CD14-positive monocyte (primary cell): ENCODE data around the gene ZNF792. TPM values are rescaled to one million over a fixed set of nuclear protein-coding genes. Genes with fewer than 3 reads are reported as not detected.
A peak's percentile ranks its signal among the peaks of the same experiment; 100 is the strongest.

Experiments
- DNase-seq, 3 donors: peaks; one replicate each; pipeline ENCODE4 v3.0.0-alpha.2; 2011 to 2022
- H2AFZ ChIP-seq: 2 replicates; pipeline ENCODE4 v1.6.0; 2012; ENCODE audit warnings: mild to moderate bottlenecking, low read depth, low read length, inconsistent platforms; ENCODE audit not compliant: insufficient read depth, poor library complexity, severe bottlenecking
- H3K27ac ChIP-seq, 2 donors: 1 replicate in 1 of 2; 2 replicates in 1 of 2; pipeline ENCODE4 v1.5.1; 2012 to 2013; ENCODE audit warnings: low read length in 2 of 2, control low read depth in 1 of 2, inconsistent platforms in 1 of 2, low read depth in 1 of 2, mild to moderate bottlenecking in 1 of 2
- H3K27me3 ChIP-seq, 2 donors: one replicate each; pipeline versions ENCODE4 v1.6.0 to v1.6.1; 2011 to 2013; ENCODE audit warnings: low read length in 2 of 2; ENCODE audit not compliant: control insufficient read depth in 2 of 2, insufficient read depth in 2 of 2
- H3K36me3 ChIP-seq, 2 donors: replicated peaks in 1 of 2; 1 replicate in 1 of 2; 2 replicates in 1 of 2; pipeline versions ENCODE4 v1.5.1 to v1.6.1; 2012 to 2013; ENCODE audit warnings: low read length in 2 of 2, control low read depth in 1 of 2, inconsistent platforms in 1 of 2, mild to moderate bottlenecking in 1 of 2; ENCODE audit not compliant: insufficient read depth in 2 of 2, control insufficient read depth in 1 of 2
- H3K4me1 ChIP-seq, 2 donors: 1 replicate in 1 of 2; 2 replicates in 1 of 2; pipeline versions ENCODE4 v1.5.1 to v1.6.1; 2012 to 2013; ENCODE audit warnings: low read length in 2 of 2, control low read depth in 1 of 2, inconsistent platforms in 1 of 2, mild to moderate bottlenecking in 1 of 2, moderate library complexity in 1 of 2; ENCODE audit not compliant: insufficient read depth in 2 of 2, control insufficient read depth in 1 of 2
- H3K4me2 ChIP-seq: replicated peaks from 2 replicates; pipeline ENCODE3; 2012; ENCODE audit warnings: low read length, moderate library complexity, mild to moderate bottlenecking; ENCODE audit not compliant: poor library complexity, severe bottlenecking; ENCODE audit errors: extremely low read depth
- H3K4me3 ChIP-seq, 3 experiments: fragments of 200-600 bp in 1 of 3; sonication (generic) in 1 of 3; replicated peaks in 1 of 3; 1 replicate in 2 of 3; 2 replicates in 1 of 3; pipeline ENCODE4 v1.5.1; 2011 to 2013; ENCODE audit warnings: low read length in 3 of 3, mild to moderate bottlenecking in 3 of 3, control low read depth in 2 of 3, low read depth in 2 of 3, inconsistent platforms in 1 of 3, moderate library complexity in 1 of 3
- H3K79me2 ChIP-seq: 2 replicates; pipeline ENCODE4 v1.6.0; 2012; ENCODE audit warnings: mild to moderate bottlenecking, control low read depth, inconsistent platforms, low read length, moderate library complexity; ENCODE audit not compliant: insufficient read depth
- H3K9ac ChIP-seq: 2 replicates; pipeline ENCODE4 v1.6.0; 2017; ENCODE audit warnings: low read length, mild to moderate bottlenecking; ENCODE audit not compliant: insufficient read depth, poor library complexity, severe bottlenecking
- H3K9me3 ChIP-seq, 2 donors: replicated peaks in 1 of 2; 1 replicate in 1 of 2; 2 replicates in 1 of 2; pipeline versions ENCODE4 v1.5.1 to v1.6.1; 2012 to 2013; ENCODE audit warnings: low read length in 2 of 2, control low read depth in 1 of 2; ENCODE audit not compliant: control insufficient read depth in 1 of 2, insufficient read depth in 1 of 2
- H4K20me1 ChIP-seq: 2 replicates; pipeline ENCODE4 v1.6.0; 2012; ENCODE audit warnings: mild to moderate bottlenecking, low read length, control low read depth, moderate library complexity; ENCODE audit not compliant: insufficient read depth
- H3K27ac Mint-ChIP-seq, 7 donors: one replicate each; pipeline ENCODE4 v1.8.0; 2020; ENCODE audit warnings: mild to moderate bottlenecking in 7 of 7, mixed read lengths in 7 of 7, moderate library complexity in 6 of 7, inconsistent platforms in 2 of 7
- H3K27me3 Mint-ChIP-seq, 3 donors: one replicate each; pipeline ENCODE4 v1.8.0; 2021 to 2022; ENCODE audit warnings: low read depth in 3 of 3, mild to moderate bottlenecking in 3 of 3, mixed read lengths in 3 of 3, moderate library complexity in 3 of 3, inconsistent platforms in 1 of 3
- H3K36me3 Mint-ChIP-seq, 2 donors: one replicate each; pipeline ENCODE4 v1.8.0; 2020; ENCODE audit warnings: mixed read lengths in 2 of 2, inconsistent platforms in 1 of 2, mild to moderate bottlenecking in 1 of 2
- H3K4me1 Mint-ChIP-seq: one replicate; pipeline ENCODE4 v1.8.0; 2020; ENCODE audit warnings: mild to moderate bottlenecking, mixed read lengths
- H3K4me3 Mint-ChIP-seq, 2 donors: one replicate each; pipeline ENCODE4 v1.8.0; 2020; ENCODE audit warnings: mild to moderate bottlenecking in 2 of 2, mixed read lengths in 2 of 2, moderate library complexity in 1 of 2
- H3K9me3 Mint-ChIP-seq, 7 donors: one replicate each; pipeline ENCODE4 v1.8.0; 2020 to 2022; ENCODE audit warnings: mixed read lengths in 7 of 7, mild to moderate bottlenecking in 6 of 7, moderate library complexity in 6 of 7, inconsistent platforms in 2 of 7
- CTCF ChIP-seq: fragments of 200-600 bp; IDR thresholded peaks from one replicate; pipeline ENCODE4 v1.8.0; 2022; ENCODE audit warnings: antibody characterized with exemption, mild to moderate bottlenecking
- WGBS: methylation state at CpG from one replicate; pipeline ENCODE4 v1.1.5; 2013; ENCODE audit warnings: missing lambda C conversion rate; ENCODE audit not compliant: insufficient coverage; 5-methylcytosine and 5-hydroxymethylcytosine counted together
- intact Hi-C, 2 donors: fragments of 100-400 bp; cut with micrococcal nuclease; formaldehyde crosslinking; loops; one replicate each; pipeline versions ENCODE4 v1.15.0 to v1.15.1; 2023
- polyA plus RNA-seq, 3 donors: library from polyadenylated mRNA; depleted of rRNA in 1 of 3; unstranded in 2 of 3; stranded (reverse) in 1 of 3; fragments of 300-500 nt in 2 of 3; fragments of >200 nt in 1 of 3; fragmentation: Illumina TruSeq in 2 of 3; gene quantifications; 1 replicate in 2 of 3; 2 replicates in 1 of 3; pipeline ENCODE4 v1.2.3, GENCODE V29; 2012 to 2021

ZNF792 gene
- polyA plus RNA-seq, 3 donors: 1.3 to 3.3 (median 1.7) TPM

- no peaks in the 10 kb centered on the region for H3K9me3 Mint-ChIP-seq
- Histone ChIP-seq H3K9ac (peak overlapping the region; percentile 17), H3K4me2 (peak overlapping the region; percentile 8), H3K79me2 (peaks cover 20% of the 10 kb centered on the region), H4K20me1 (peaks cover 10% of the 10 kb centered on the region), H3K4me1 (peaks cover 59 to 65% of the 10 kb centered on the region in 2 donors), H3K27me3 (no peaks in the 10 kb centered on the region), H3K27ac (peak overlapping the region; percentile 44 to 70), H3K9me3 (no peaks in the 10 kb centered on the region), H3K36me3 (peaks cover 41 to 56% of the 10 kb centered on the region in 2 donors), H3K4me3 (no peak overlapping the region), H2AFZ (no peak overlapping the region)
- no peak for DNase-seq
- H3K4me1 Mint-ChIP-seq: peaks cover 61% of the 10 kb centered on the region
- peak overlapping the region; percentile 68 to 89 (median 85) for H3K27ac Mint-ChIP-seq
- WGBS: 86% methylated on average over 12 of the region's 18 CpGs
- intact Hi-C loops: loop anchor here in 1 of 2 donors (5.0 kb wide), 1 partner anchor 40 kb away; no protein-coding TSS in a partner anchor
- peaks cover 50 to 76% of the 10 kb centered on the region in 2 donors for H3K36me3 Mint-ChIP-seq
- H3K4me3 Mint-ChIP-seq: peak overlapping the region; percentile 13 to 34
- no peak for TF ChIP-seq CTCF
- H3K27me3 Mint-ChIP-seq: peaks cover 0 to 3% (median 1%) of the 10 kb centered on the region in 3 donors
Observed at GRCh38 chr19:35011737-35012682, 48.0 kb upstream of the ZNF792 start.

- Mint-ChIP-seq H3K27me3 (peaks cover 0 to 3% (median 1%) of the 10 kb centered on the region in 3 donors), H3K27ac (peak overlapping the region; percentile 20 to 88 (median 71)), H3K9me3 (no peaks in the 10 kb centered on the region), H3K36me3 (peaks cover 56 to 77% of the 10 kb centered on the region in 2 donors), H3K4me1 (peaks cover 59% of the 10 kb centered on the region), H3K4me3 (no peak overlapping the region)
- Histone ChIP-seq H3K4me3 (peak overlapping the region in 1 of 3 experiments; percentile 1), H3K9me3 (no peaks in the 10 kb centered on the region), H3K4me2 (peak overlapping the region; percentile 8), H2AFZ (no peak overlapping the region), H3K27me3 (no peaks in the 10 kb centered on the region), H3K9ac (peak overlapping the region; percentile 17), H3K4me1 (peaks cover 54 to 59% of the 10 kb centered on the region in 2 donors), H4K20me1 (peaks cover 18% of the 10 kb centered on the region), H3K79me2 (peaks cover 29% of the 10 kb centered on the region), H3K36me3 (peaks cover 48 to 56% of the 10 kb centered on the region in 2 donors), H3K27ac (peak overlapping the region; percentile 44 to 70)
- peak in 2 of 3 donors; percentile 13 to 55 for DNase-seq
- no peak for TF ChIP-seq CTCF
- 62% methylated on average over 4 of the region's 13 CpGs for WGBS
- intact Hi-C loops: loop anchor here in 1 of 2 donors (5.0 kb wide), 1 partner anchor 39 kb away; no protein-coding TSS in a partner anchor
Observed at GRCh38 chr19:35011091-35011689, 47.2 kb upstream of the ZNF792 start.
